NCI-H1436 (cell line): ENCODE measurements around the gene OR2T8.
"Not testable (repeated sequence)": the region's sequence is repeated elsewhere in the genome, so short reads cannot be mapped to it uniquely, and the experiment has no call there.

Experiments used
- DNase-seq: peaks from one replicate; lab custom pipeline; 2025; lab: John Stamatoyannopoulos, UW

Gene OR2T8, protein sequence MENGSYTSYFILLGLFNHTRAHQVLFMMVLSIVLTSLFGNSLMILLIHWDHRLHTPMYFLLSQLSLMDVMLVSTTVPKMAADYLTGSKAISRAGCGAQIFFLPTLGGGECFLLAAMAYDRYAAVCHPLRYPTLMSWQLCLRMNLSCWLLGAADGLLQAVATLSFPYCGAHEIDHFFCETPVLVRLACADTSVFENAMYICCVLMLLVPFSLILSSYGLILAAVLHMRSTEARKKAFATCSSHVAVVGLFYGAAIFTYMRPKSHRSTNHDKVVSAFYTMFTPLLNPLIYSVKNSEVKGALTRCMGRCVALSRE

DNA sequence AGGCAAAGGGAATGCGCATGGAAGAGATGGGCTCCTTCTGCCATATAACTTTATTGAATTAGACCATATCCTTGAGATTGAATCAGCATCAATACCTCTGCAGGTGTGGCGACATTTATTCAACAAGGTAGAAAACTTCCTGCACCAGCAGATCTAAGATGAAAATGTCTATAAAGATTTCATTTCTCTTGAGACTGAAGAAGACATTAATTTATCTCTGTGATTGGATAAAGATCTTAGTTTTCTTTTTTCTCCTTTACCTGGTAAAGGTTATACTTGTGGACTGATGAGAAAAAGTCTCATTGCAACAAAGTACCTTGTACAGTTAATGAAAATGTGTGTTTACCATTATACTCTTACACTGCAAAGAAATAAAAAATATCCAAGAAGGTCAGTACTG lies at the start of gene OR2T8:
Gene OR2T8 (plus strand): TSS at position 301 of the 400 bp plus-strand sequence. CDS start 766 bp downstream, outside the sequence.
- DNase-seq: no peak

DNA sequence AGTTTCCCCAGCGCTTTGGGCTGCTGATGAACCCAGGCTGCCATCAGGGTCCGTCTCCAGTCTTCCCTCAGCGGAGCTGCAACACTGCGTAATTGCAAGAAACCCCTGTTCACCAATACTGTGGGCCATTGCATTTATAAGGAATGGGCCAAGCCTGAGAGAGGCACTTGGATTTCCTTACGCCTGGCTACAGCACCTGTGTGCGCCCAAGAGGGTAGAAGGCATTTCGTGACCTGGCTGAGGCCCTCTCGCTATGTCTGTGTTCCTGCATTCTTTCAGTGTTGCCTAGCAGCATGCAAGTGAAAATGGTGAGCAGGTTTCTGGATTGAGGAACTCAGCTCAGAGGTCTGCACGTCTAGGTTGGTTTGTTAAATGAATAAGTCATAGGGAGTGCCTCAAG lies 36.7 kb upstream of the OR2T8 start:
- no peak for DNase-seq

DNA sequence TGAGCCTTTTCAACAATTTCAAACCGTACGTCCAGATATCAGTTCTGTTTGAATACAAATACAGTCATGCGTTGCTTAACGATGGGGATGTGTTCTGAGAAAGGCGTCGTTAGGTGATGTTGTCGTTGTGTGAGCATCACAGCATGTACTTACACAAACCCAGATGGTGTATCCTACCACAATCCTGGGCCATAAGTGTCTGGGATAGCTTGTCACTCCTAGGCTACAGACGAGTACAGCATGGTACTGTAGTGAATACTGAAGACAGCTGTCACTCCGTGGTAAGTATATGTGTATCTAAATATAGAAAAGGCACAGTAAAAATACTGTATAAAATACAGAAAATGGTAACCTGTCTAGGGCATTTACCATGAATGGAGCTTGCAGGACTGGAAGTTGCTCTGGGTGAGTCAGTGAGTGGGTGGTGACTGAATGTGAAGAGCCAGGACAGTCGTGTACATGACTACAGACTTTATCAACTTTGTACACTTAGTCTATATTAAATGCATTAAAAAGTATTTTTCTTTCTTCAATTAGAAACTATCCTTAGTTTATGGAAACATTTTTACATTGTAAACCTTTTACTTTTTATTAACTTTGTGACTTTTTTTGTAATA lies 35.1 kb upstream of the OR2T8 start:
- DNase-seq: no peak

DNA sequence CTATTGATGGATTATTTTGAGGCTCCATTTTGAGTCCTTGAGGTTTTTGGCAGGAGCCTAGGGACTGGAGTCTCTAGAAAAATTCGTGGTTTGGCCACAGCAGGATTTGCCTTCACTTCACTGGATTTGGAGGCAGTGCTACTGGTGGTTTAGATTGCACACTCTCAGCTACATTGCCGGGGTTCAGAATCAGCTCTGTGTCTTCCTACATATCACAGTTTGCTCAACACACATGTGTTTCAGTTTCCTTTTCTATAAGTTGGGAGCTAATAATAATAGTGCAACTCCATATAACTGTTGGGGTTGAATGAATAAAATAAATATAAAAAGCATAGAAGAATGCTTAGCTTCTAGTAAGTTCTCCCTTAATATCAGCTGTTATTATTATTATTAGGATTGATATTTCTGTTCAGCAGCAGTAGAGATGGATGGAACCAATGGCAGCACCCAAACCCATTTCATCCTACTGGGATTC lies 24.9 kb upstream of the OR2T8 start, which contains the start of gene OR2W3:
Gene OR2W3 (plus strand): TSS at position 425 of the 475 bp plus-strand sequence. CDS start 0 bp downstream, at position 425.
- no peak for DNase-seq

DNA sequence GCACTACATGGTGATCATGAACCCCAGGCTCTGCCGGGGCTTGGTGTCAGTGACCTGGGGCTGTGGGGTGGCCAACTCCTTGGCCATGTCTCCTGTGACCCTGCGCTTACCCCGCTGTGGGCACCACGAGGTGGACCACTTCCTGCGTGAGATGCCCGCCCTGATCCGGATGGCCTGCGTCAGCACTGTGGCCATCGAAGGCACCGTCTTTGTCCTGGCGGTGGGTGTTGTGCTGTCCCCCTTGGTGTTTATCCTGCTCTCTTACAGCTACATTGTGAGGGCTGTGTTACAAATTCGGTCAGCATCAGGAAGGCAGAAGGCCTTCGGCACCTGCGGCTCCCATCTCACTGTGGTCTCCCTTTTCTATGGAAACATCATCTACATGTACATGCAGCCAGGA lies 24.1 kb upstream of the OR2T8 start:
- no peak for DNase-seq

DNA sequence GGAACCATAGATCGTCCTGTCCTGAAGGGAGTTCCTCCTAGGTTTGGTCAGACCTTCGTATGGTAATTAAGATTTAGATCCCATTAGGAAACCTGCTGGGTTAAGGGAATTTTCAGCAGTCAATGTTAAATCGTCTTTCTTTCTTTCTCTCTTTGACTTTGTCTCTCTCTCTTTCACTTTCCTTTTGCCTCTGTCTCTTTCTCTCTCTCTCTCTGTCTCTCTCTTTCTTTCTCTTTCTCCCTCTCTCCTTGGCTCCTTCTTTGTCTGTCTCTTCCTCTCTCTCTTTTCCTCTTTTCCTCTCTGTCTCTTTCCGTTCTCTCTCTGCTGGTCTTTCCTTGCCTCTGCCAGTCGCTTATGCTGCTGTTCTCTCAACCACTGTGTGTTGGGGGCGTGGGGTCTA lies 15.9 kb upstream of the OR2T8 start:
- DNase-seq: no peak

DNA sequence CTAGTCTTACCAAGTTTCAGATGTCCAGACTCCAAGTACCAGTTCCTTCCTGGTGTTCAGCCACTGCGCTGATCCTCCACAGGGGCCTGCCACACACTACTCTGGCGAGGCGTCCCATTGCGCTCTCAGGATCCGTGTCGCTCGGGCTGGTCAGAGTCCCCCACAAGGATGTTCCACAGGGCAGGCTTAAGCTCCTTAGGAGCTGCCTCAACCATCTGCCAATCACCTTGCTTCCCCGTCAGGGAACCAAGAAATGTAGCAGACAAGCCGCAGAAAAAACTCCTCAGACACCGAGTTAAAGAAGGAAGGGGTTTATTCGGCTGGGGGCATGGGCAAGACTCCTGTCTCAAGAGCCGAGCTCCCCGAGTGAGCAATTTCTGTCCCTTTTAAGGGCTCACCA lies 14.9 kb upstream of the OR2T8 start:
- DNase-seq: no peak

DNA sequence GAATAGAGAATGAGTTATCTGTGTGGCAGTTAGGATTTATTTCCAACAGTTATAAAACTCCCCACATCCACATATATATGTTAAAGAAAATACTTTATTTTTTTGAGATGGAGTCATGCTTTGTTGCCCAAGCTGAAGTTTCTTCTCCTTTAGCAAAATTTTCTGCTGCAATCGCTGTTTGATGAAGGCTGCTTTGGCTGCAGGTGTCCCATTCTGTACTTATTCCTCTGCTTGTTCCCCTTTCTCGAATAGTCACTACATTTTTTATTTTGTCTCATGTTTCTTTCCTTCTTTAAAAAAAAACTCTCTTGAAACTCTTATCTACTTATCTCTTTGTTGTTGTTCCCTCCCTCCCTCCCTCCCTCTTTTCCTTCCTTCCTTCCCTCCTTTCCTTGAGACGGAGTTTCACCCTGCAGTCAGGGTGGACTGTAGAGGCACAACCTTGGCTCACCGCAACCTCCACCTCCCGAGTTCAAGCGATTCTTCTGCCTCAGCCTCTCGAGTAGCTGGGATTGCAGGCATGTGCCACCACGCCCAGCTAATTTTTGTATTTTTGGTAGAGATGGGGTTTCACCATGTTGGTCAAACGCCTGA lies 14.0 kb upstream of the OR2T8 start:
- no peak for DNase-seq

DNA sequence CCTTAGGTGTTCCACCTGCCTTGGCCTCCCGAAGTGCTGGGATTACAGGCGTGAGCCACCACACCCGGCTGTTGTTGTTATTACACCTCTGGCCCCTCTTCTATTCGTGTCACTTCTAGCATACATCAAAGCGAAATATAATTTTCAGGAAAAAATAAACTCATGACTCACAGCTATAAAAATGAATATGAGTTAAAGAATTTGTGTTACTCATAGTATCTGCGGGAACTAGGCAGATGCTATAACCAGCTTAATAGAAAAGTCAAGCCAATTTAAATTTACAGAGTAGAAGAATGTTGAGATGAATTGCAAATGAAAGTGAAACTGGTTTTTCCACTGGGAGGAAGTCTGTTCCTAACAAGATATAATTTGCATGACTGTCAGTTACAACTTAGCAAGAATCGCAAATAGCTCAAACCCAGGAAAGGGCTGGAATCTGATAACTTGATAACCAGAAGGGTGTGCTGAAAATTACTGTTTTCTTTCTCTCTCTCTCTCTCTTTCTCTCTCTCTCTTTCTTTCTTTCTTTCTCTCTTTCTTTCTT lies 13.5 kb upstream of the OR2T8 start:
- DNase-seq: no peak

DNA sequence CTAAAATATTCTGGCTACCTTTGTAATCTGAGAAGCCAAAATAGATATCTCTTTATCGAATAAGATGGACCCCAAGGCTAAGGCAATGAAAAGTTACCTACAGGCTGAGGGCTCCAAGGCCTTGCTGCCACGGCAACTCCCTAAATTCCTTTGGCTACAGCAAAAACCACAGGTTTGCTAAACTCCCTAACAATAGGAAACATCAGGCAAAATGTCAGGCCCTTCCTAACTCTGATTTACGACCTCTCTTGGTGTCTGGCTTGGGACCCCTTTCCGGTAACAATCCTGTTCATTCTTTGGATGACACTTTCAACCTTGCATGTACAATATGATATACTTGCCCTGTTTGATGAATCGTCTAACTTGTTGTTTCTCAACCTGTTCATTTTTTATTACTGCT lies 11.3 kb upstream of the OR2T8 start:
- no peak for DNase-seq

DNA sequence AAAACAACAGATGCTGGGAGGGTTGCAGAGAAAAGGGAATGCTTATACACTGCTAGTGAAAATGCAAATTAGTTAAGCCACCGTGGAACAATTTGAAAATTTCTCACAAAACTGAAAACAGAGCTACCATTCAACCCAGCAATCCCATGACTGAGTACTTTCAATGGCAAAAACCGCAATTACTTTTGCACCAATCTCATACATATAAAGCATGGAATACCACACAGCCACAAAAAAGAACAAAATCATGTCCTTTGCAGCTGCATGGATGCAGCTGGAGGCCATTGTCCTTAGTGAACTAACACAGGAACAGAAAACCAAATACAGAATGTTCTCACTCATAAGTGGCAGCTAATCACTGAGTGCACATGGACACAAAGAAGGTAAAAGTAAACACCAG lies 6.3 kb upstream of the OR2T8 start:
- no peak for DNase-seq

DNA sequence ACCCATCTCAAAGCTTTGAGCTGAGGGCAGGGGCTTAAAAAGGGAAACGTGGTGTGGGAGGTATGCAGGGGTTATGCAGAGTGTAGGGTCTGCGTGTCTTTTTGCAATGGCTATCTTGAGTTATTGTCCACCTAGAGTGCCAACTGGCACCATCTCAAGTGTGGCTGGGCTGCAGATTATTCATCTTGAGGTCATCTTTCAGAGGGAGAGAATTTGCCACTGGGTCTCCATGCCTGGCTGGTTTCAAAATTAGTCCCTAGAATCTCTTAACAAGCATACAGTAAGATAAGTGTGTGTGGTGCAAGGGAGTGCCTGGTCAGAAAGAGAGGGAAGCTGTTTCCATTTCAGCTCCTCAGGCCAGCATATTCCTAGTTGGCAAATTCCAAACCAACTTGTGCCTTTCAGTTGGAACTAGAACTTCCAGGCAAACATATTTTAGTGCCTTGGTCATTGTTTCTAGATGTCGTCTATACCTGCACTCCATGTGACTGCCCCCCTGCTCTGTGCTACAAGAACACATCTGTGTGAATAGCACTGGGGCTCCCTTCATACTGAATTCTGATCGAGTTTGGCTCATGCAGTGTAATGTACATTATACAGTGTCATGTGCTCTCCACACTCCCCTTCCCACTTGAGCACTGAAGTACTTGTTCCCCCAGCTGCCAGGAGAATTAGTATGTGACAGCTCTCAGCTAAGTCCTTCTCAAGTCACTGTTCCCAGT lies 5.0 kb upstream of the OR2T8 start:
- no peak for DNase-seq

DNA sequence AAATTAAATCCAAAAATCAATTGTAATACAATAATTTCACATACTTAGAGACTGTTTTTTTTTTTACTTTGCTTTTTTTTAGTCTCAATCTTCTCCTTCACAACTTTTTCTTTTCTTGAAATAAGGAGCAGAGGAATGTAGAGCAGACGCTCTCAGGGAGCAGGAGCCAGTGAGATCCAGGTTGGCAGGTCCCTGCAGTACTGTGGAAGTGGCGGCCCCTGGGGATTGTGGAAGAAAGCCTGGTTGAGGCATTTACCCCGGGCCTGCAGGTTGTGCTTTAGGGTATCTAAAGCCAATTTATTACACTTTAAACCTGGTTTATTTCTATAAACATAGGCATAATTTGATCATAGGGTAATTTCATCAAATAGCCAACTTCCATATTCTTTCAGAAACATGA lies 3.9 kb downstream of the OR2T8 start:
- no peak for DNase-seq

DNA sequence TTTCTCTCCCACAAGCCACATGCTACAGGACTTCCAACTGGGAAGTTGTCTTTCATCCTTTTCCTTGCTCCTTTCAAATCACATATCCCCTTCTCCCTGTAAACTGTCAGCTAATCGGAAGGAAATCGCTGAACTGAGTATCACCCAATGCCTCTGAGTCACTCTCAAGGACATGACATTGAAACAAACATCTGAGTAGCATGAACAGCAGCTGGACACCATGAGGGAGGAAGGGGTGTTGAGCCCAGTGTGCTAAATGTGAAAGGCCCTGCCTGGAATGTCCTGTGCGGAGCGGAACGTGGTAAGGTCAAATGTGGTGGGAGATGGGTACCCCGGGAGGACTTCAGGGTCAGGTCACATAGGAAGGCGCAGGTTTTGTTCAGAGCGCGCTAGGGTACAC lies 4.8 kb downstream of the OR2T8 start, which contains the start of gene OR2AJ1:
Gene OR2AJ1 (plus strand): TSS at position 22 of the 400 bp plus-strand sequence. CDS start 8,880 bp downstream, outside the sequence.
- DNase-seq: no peak

DNA sequence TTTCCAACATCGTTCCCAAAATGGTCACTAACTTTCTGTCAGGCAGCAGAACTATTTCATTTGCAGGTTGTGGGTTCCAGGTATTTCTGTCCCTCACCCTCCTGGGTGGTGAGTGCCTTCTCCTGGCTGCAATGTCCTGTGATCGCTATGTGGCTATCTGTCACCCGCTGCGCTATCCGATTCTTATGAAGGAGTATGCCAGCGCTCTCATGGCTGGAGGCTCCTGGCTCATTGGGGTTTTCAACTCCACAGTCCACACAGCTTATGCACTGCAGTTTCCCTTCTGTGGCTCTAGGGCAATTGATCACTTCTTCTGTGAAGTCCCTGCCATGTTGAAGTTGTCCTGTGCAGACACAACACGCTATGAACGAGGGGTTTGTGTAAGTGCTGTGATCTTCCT lies 13.9 kb downstream of the OR2T8 start:
- DNase-seq: no peak

DNA sequence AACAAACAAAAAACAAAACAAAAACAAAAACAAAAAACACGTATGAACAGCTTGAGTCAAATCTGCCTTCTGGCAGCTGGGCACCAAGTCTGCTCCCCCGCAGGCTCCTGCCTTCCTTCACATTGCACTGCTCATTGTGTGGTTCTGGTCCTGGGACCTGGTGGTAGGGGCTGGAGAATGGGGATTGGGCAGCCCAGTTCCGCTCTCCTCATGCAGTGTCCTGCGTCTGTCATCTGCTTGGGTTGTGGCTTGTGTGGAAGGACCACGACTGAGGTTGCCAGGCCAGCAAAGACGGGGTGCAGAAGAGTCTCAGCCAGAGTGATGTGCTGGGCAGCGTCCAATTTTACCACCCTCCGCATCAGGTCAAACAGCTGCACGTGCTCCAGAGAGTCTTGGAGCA lies 15.7 kb downstream of the OR2T8 start:
- DNase-seq: no peak

DNA sequence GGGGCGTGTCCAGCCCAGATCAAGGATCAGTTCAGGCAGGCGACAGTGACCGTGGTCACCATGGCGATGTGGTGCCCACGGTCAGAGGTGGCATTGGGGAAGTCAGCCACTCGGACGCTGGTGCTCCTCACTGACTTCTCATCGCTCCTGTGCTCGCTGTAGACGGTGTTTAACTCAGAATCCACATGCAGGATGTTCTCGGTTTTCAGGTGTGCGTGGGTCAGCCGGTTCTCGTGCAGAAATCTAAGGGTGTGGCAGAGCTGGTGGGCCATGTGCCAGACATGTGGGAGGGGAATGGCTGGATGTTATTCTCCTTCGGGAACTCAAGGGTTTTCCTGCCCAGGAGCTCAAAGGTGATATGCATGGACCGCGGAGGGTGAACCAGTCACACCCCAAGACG lies 16.4 kb downstream of the OR2T8 start:
- no peak for DNase-seq

DNA sequence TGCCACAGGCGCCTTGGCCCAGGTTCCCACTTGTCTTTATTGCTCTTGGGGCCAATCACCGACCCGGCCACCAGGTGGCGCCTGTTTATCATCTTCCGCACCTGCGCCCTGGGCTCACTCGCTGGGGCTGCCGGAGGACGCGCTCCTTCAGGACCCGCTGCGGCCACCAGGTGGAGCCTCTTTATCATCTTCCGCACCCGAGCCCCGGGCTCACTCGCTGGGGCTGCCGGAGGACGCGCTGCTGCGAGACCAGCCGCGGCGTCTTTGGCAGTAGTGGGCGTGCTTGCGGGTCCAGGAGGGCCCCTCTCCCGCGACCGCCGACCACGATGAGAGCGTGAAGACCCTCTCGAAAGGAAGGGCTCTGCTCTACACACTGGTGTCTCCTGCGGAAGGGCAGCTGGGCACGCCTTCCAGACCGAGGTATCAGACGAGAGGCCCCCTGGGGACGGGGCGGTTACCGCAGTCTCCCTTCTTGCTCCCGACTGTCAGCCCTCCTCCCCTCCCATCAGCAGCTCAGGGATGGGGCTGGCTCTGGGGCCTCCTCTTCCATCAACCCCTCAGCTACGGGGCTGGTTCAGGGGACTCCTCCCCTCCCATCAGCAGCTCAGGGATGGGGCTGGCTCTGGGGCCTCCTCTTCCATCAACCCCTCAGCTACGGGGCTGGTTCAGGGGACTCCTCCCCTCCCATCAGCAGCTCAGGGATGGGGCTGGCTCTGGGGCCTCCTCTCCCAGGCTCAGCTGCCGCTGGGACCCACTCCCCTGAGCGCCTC lies 17.1 kb downstream of the OR2T8 start:
- not testable (repeated sequence) for DNase-seq

DNA sequence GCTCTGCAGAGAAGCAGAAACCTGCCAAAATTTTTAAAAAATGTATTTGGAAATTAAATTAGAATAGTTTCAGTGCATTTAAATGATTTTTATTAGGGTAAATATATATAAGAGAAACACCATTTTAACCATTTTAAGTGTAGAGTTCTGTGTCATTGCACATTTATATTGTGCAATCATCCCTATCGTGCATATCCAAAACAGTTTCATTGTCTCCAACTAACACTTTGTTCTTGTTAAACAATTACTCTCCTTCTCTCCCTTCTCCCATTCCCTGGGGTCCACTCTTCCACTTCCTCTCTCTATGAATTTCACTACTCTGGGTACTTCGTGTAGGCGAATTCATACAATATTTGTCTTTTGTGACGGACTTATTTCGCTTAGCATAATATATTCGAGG lies 22.6 kb downstream of the OR2T8 start:
- no peak for DNase-seq

DNA sequence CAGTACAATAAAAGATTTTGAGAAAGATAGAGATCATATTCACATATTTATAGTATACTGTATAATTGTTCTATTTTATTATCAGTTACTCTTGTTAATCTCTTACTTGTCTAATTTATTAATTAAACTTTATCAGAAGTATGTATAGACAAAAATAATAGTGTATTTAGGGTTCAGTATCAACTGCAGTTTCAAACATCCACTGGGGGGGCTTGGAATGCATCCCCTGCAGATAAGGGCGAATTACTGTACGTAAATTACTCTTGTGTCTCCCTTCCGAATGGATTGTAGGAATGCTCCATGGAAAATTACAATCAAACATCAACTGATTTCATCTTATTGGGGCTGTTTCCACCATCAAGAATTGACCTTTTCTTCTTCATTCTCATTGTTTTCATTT lies 28.5 kb downstream of the OR2T8 start, which contains the start of gene OR2L8:
Gene OR2L8 (plus strand): TSS at position 301 of the 400 bp plus-strand sequence. CDS start 0 bp downstream, at position 301.
- no peak for DNase-seq

DNA sequence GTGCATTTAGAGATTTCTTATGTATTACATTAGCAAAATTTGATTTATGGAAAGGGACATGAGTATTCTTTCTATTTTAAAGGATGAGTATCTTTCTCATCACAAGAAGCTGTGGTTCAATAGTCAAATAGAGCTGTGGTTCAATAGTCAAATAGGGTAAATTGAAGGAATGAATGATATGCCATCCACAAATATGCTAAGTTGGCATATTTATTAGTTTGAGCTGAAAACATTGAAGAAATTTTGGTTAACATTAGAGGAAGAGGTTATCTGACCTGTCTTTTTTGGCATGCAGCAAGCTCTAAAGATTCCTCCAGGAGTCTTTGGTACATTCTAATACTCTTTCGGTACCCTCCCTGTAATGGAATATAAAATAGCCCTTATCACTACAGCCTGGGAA lies 33.4 kb downstream of the OR2T8 start:
- no peak for DNase-seq
